HL-60/S4 (cell line): Measurements from ENCODE around the gene GAL3ST2.
"Not testable (repeated sequence)": the region's sequence is repeated elsewhere in the genome, so short reads cannot be mapped to it uniquely, and the experiment has no call there.

Source experiments
- in situ Hi-C: fragments of 300-500 bp; cut with MboI; formaldehyde crosslinking; loops from 2 replicates; pipeline ENCODE4 v1.14.3; 2022; ENCODE audit warnings: low sequenced_read_pairs

Gene GAL3ST2

GRCh38 chr2:241776336-241777169 lies at the start of gene GAL3ST2:
TSS of gene GAL3ST2 (plus strand) at chr2:241776822. CDS start at chr2:241776956, 134 bp downstream.
- in situ Hi-C loops, result no loop called here

DNA sequence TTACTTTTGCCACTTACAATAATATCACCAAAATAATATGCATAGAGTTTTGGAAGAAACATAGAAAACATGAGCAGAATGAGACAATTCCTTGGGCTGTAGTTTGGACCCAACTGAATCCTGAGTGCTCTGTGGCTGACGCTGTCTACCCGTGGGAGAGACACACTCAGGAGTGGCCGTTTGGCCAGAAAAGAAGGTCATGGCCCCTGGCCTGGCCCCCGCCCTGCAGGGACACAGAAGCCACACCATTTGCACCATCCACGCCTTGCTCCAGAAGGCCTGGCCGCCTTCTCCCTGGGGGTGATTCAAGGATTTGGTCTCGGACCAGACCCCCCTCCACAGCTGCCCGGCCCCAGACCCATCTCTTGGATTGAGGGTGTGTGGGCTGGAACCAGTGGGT lies 48.6 kb upstream of the GAL3ST2 start:
- in situ Hi-C loops, result no loop called here

- in situ Hi-C loops, result no loop called here
Observed at GRCh38 chr2:241728627-241729026, 48.0 kb upstream of the GAL3ST2 start.

GRCh38 chr2:241729868-241730267 lies 46.8 kb upstream of the GAL3ST2 start:
- in situ Hi-C loops, result loop anchor here (10.0 kb wide), 1 partner anchor 145 kb away; no protein-coding TSS in a partner anchor

- in situ Hi-C loops, result loop anchor here (10.0 kb wide), 1 partner anchor 144 kb away; no protein-coding TSS in a partner anchor
Observed at GRCh38 chr2:241730671-241731293, 45.8 kb upstream of the GAL3ST2 start.

DNA sequence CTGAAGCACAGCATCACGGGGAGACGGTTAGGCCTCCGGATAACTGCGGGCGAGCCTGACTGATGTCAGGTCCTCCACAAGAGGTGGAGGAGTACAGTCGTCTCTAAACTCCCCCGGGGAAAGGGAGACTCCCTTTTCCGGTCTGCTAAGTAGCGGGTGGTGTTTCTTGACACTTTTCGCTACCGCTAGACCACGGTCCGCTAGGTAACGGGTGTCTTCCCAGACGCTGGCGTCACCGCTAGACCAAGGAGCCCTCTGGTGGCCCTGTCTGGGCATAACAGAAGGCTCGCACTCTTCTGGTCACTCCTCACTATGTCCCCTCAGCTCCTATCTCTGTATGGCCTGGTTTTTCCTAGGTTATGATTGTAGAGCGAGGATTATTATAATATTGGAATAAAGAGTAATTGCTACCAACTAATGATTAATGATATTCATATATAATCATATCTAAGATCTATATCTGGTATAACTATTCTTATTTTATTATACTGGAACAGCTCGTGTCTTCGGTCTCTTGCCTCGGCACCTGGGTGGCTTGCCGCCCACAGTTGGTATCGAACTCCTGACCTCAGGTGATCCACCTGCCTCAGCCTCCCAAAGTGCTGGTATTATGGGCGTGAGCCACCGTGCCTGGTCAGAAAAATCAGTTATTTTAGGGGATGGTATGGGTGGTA lies 44.0 kb upstream of the GAL3ST2 start:
- in situ Hi-C loops, result loop anchor here (10.0 kb wide), 1 partner anchor 142 kb away; no protein-coding TSS in a partner anchor

- in situ Hi-C loops, result loop anchor here (10.0 kb wide), 1 partner anchor 141 kb away; no protein-coding TSS in a partner anchor
Observed at GRCh38 chr2:241733391-241734207, 43.0 kb upstream of the GAL3ST2 start.

GRCh38 chr2:241734208-241734466 lies 42.5 kb upstream of the GAL3ST2 start:
- in situ Hi-C loops, result loop anchor here (10.0 kb wide), 1 partner anchor 141 kb away; no protein-coding TSS in a partner anchor

DNA sequence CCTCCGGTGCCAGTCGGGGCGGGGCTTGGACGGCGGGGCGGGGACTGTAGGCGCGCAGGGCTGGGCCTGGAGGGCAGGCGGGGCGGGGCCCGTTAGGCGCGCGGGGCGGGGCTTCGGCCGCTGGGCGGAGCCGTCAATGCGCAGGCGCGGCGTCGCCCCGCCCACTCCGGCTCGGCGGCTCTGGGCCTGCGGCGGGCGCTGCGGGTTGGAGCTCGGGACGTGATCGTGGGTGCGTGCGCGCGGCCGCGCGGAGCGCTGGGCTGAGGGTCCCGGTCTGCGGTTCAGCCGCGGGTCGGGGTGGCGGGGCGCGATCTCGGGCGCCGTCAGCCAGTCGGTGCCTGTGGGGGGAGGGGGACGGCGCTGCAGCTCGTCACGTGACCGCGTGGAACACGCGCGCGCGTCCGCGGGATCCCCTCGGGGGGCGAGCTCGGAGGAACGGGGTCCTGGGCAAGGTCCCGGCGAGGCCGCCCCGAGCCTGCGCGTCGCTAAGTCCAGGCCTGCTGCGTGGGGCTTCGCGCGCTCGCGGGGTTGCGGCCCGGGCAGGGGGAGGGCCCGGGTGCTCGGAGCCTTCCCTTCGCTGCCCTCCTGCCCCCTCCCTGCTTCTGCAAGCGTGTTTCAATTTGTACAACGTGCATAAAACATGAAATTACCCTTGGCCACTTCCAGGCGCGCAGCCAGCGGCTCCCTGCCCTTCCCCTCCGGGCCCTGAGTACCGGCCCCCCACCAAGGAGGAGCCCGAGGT lies 42.0 kb upstream of the GAL3ST2 start, which contains the start of gene D2HGDH:
TSS of gene D2HGDH (plus strand) at position 164 of the 742 bp plus-strand sequence. CDS start 595 bp downstream, outside the sequence.
- in situ Hi-C loops, result loop anchor here (10.0 kb wide), 1 partner anchor 140 kb away; no protein-coding TSS in a partner anchor

DNA sequence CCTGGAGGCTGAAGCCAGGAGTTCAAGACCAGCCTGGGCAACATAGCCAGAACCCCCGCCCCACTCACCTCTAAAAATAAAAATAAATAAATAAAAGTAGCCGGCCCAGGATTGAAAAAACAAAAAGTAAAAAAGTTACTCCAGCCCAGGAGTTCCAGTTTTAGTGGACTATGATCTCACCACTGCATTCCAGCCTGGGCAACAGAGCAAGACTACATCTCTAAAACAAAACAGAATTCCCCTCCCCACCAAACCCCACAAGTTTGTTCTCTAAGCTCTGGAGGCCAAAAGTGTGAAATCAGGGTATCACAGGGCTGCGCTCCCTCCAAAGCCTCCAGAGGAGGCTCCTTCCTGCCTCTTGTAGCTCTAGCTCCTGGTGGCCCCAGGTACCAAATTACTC lies 40.5 kb upstream of the GAL3ST2 start:
- in situ Hi-C loops, result loop anchor here (10.0 kb wide), 1 partner anchor 139 kb away; no protein-coding TSS in a partner anchor

DNA sequence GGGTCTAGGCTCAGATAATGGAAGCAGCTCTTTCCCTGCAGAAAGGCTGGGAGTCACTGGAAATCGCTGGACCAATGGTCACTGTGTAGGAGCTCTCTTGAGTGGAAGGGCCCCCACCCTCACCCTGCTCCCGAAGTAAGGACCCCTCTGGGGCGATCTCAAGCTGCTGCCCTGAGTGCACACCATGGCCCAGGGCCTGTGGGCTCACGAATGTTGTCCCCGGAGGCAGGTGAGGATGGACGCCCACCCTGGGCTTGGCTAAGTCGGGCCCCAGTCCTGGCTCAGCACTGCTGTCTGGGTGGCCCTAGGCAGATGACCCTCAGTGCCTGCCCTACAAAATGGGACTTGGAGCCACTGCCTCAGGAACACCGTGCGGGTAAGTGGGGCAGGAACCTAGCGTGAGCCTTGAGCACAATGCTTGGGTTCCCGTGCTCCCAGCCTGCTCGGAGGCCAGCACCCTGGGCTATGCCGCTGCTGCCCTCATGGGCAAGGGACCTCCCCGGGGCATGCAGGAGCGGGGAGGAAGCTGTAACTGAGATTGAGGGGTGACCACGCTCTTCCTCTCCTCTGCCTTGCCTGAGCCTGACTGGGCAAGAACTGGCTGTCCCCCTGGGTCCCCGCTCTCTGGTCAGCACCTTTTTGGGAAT lies 38.5 kb upstream of the GAL3ST2 start:
- in situ Hi-C loops, result loop anchor here (10.0 kb wide), 1 partner anchor 137 kb away; no protein-coding TSS in a partner anchor

DNA sequence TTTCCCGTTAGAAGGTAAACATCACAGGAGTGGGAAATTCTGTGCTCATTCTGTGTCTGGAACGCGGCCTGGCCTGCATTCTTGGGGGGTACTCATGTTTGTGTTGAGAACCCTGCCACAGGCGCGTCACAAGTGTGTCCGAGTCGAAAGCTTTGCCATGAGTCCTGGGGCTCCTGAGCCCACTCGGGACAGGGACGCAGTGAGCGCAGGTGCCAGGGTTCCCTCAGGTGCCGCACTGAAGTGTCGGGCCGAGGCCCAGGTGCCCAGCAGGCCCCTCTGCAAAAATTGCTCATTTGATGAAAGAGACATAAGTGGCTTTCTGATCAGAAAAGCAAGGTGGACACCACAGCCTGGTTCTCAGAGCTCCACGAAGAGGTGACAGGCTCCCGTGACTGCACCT lies 37.4 kb upstream of the GAL3ST2 start:
- in situ Hi-C loops, result loop anchor here (10.0 kb wide), 1 partner anchor 136 kb away; no protein-coding TSS in a partner anchor

DNA sequence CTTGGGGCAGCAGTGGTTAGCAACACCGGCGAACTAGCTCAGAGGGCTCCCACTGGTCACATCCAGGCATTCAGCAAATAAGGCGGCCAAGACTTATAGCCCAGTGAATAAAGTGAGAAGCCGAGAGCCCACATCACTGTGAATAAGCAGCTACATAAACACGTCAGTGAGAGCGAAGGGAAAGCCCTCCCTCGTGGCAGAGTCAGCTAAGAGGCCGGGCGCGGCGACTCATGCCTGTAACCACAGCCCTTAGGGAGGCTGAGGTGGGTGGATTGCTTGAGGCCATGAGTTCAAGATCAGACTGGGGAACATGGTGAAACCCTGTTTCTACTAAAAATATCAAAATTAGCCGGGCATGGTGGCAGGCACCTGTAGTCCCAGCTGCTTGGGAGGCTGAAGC lies 37.0 kb upstream of the GAL3ST2 start:
- in situ Hi-C loops, result loop anchor here (10.0 kb wide), 1 partner anchor 135 kb away; no protein-coding TSS in a partner anchor

- in situ Hi-C loops, result no loop called here
Observed at GRCh38 chr2:241741016-241741415, 35.6 kb upstream of the GAL3ST2 start.

- in situ Hi-C loops, result no loop called here
Observed at GRCh38 chr2:241742320-241742939, 34.2 kb upstream of the GAL3ST2 start.

GRCh38 chr2:241743008-241743407 lies 33.6 kb upstream of the GAL3ST2 start:
- in situ Hi-C loops, result not testable (repeated sequence)

- in situ Hi-C loops, result no loop called here
Observed at GRCh38 chr2:241743620-241744019, 33.0 kb upstream of the GAL3ST2 start.

DNA sequence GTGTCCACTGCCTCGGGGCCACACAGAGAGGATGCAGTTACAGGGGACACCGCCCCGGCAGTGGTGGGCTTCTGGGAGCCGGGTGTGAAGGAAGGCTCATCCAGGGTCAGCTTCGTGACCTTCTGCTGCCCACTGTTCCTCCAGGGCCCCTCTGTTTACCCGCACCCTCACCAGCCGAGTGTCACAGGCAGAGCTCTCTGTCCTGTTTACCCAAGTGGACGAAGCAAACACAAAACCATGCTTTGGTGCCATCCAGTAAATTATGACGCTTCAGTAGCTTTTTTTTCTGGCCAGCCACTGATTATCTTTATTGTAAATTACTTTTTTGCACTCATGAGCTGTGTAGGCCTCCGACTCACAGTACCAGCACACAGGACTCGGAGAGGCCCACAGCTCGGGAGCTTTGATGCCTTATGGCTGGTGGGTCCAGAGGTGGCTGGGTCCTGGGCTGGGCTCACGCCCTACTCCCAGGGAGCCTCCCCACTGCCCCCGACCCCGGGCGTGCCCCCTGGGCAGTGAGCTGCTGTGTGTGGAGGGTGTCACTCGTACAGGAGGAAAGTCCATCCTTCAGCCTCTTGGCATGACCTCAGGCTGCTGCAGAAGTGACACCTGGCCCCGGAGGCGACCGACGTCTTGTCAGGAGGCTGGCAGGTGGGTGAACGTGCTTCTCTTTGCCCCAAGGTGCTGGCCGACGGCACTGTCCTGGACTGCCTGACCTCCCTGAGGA lies 32.4 kb upstream of the GAL3ST2 start:
- in situ Hi-C loops, result no loop called here
